HTERT RPE-1 (cell line): Measurements from ENCODE around the gene CCNY.

ENCODE experiments used
- in situ Hi-C: fragments of 300-500 bp; cut with MboI; formaldehyde crosslinking; loops from 4 replicates; pipeline ENCODE4 v1.14.3; 2020; ENCODE audit warnings: low sequenced_read_pairs

CCNY gene

DNA sequence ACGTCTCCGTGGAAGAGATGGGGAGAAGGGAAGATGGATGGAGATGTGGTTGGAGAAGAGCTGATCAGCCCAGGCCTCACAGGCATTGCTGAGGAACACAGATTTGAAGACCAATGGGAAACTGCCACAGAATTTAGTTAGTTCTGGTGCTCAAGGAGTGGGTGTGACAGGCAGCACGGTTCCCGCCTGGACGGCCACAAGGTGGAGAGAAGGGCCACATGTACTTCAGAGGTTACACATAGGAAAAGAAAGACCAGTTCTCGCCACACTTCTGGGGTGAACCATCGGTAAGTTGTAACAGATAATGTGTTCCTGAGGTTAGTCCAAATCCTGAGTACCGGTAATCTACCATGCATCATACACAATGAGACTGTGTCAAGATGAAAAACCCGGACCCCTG is 239.3 kb downstream of the CCNY start:
- in situ Hi-C loops = no loop called here

GRCh38 chr10:35576730-35577129 is 240.4 kb downstream of the CCNY start:
- in situ Hi-C loops = no loop called here

DNA sequence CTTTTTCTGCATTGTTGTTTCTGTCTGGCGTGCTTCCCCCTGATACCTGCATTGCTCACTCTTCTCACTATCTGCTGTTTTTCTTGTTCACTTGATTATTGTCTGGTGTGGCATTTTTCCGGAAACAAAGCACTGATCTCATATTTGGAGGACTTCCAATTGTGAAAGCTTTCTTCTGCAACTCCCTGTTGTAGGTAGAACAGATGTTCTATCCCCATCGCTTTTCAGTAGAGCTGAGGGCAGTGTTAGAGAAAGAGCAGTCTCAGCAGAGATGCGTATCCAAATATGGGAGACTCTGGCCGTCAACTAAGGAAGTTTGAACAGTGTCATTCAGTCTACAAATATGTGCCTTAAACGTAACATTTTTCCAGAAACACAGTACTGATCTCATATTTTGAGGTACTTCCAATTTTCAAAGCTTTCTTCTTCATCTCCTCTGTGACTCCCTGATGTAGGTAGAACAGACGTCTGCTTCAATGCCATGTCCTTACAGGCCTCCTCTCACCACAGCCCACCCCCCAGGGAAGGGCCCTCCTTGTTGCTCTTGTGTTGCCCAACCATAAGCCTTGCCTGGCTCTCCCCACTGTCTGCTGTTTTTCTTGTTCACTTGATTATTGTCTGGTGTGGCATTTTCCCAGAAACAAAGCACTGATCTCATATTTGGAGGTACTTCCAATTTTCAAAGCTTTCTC is 241.8 kb downstream of the CCNY start:
- in situ Hi-C loops = no loop called here

GRCh38 chr10:35578618-35578956 is 242.3 kb downstream of the CCNY start:
- in situ Hi-C loops = no loop called here

- in situ Hi-C loops = no loop called here
Observed at GRCh38 chr10:35579116-35579515, 242.8 kb downstream of the CCNY start.

GRCh38 chr10:35579726-35580422 is 243.6 kb downstream of the CCNY start:
- in situ Hi-C loops = no loop called here

- in situ Hi-C loops = no loop called here
Observed at GRCh38 chr10:35580423-35580770, 244.1 kb downstream of the CCNY start.

DNA sequence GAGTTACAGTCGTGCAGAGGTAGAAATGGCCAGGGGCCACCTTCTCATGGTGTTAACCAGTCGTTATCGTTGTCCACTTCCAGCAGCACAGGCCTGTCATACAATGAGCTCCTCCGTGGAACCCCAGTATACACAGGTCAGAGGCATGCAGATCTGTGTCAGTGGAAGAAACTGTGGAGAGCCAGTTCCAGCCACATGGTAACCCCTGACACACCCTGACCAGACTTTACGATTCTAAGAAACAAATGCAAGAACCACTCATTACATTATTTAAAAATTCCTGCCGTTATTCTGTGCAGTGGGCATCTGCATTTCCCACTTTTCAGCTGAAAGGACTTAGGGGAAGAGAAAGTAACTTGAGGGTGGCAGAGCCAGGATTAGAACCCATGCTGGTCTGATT is 245.3 kb downstream of the CCNY start:
- in situ Hi-C loops = no loop called here

GRCh38 chr10:35584946-35585345 is 248.6 kb downstream of the CCNY start:
- in situ Hi-C loops = no loop called here

DNA sequence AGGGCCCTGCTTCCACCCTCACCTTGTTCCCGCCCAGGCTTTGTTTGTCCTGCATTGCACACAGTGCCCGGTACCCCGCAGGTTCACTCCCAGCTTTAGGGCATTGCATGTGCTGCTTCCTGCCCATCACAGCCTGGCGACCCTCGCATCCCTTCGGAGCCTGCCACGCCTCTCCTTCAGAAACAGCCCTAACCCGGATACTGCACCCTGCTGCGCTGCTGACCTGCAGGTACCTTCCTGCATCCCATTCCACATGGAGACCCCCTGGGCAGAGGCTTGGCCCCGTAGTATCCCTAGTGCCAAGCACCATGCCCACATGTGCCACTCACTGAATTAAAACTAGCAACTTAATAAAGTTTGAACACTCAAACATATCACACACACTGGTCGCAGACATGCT is 249.0 kb downstream of the CCNY start:
- in situ Hi-C loops = no loop called here

- in situ Hi-C loops = no loop called here
Observed at GRCh38 chr10:35585903-35586535, 249.7 kb downstream of the CCNY start.

- in situ Hi-C loops = no loop called here
Observed at GRCh38 chr10:35588836-35589235, 252.5 kb downstream of the CCNY start.

- in situ Hi-C loops = no loop called here
Observed at GRCh38 chr10:35592441-35592840, 256.1 kb downstream of the CCNY start.

- in situ Hi-C loops = no loop called here
Observed at GRCh38 chr10:35594115-35595079, 258.1 kb downstream of the CCNY start.

DNA sequence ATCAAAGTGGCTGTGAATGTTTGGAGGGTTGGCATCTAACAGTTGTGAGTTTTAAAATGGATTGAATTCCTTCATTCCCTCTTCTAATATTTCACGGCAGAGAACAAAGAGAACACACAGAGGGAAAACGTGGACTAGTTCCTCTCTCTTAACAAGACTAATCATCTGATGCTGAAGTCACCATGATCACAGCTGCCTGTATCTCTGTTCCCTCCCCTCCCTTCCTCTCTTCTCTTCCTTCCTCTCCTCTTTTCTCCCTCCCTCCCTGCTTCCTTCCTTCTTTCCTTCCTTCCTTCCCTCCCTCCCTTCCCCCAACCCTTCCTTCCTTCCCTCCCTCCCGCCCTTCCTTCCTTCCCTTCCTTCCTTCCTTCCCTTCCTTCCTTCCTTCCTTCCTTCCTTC is 258.8 kb downstream of the CCNY start:
- in situ Hi-C loops = no loop called here

DNA sequence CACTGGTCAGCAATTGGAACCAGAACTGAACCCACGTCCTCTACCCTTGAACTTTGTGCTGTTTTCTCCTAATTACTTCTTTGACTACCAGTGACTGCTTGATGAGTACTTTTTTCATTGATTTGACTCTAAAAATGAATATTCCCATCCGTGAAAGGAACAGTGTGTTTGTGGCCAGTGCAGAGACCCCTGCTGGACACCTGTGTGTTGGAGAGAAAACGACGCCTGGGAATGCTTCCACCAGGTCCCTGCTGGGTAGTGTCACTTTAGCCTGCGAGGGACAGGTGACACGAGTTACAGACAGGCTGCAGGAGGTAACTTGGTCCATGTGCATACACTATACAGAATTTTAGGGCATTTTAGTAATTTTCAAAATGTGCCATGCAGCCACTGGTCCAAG is 262.1 kb downstream of the CCNY start:
- in situ Hi-C loops = no loop called here

- in situ Hi-C loops = no loop called here
Observed at GRCh38 chr10:35600193-35600592, 263.9 kb downstream of the CCNY start.

GRCh38 chr10:35605191-35605590 is 268.9 kb downstream of the CCNY start, which contains the start of gene GJD4:
Gene GJD4 (plus strand): TSS chr10:35605341. CDS start chr10:35605568, 227 bp downstream.
- in situ Hi-C loops = no loop called here

DNA sequence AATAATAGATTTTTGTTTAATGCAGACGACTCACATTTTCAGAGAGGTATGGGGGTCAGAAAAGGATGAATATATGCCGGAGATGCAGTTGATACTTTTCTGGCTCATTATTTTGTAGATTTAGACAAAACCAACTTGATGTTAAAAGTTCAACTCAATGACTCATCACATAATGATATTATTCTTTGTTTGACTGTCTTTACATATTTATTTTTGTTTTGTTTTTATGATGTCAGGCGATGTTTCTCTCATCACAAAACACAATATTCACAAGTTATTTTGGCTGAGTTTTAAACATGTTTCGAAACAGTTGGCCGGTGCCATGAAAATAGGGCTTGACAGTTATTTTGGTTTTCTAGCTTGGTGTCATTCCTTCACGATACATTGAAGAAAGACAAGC is 270.1 kb downstream of the CCNY start:
- in situ Hi-C loops = no loop called here

DNA sequence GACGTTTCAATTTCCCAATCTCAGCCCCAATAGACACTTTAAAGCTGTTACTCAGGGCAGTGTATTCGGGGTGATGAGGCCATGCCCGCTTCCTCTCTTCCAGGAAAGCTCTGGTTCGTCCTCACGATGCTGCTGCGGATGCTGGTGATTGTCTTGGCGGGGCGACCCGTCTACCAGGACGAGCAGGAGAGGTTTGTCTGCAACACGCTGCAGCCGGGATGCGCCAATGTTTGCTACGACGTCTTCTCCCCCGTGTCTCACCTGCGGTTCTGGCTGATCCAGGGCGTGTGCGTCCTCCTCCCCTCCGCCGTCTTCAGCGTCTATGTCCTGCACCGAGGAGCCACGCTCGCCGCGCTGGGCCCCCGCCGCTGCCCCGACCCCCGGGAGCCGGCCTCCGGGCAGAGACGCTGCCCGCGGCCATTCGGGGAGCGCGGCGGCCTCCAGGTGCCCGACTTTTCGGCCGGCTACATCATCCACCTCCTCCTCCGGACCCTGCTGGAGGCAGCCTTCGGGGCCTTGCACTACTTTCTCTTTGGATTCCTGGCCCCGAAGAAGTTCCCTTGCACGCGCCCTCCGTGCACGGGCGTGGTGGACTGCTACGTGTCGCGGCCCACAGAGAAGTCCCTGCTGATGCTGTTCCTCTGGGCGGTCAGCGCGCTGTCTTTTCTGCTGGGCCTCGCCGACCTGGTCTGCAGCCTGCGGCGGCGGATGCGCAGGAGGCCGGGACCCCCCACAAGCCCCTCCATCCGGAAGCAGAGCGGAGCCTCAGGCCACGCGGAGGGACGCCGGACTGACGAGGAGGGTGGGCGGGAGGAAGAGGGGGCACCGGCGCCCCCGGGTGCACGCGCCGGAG is 271.4 kb downstream of the CCNY start:
- in situ Hi-C loops = no loop called here
